ENCODE data around the gene SPECC1. TPM values are rescaled to one million over a fixed set of nuclear protein-coding genes. Genes with fewer than 3 reads are reported as not detected.
A peak's percentile ranks its signal among the peaks of the same experiment; 100 is the strongest.

The SPECC1 gene
- total and polyA plus RNA-seq, 9 of the 15 experiments (the other 6 are each of a cell fraction or from before 2014, with no cell fraction given), result 2.4 to 19.6 (median 14.7) TPM

- TF ChIP-seq E2F4 (CRISPR knock-in tag; IDR thresholded peaks at IDR 0.05; ENCODE audit: low read depth) (no peak), SAFB2 (IDR thresholded peaks at IDR 0.05; ENCODE audit: borderline replicate concordance, low read depth, low read length, severe bottlenecking) (no peak), E2F3 (CRISPR knock-in tag; IDR thresholded peaks at IDR 0.05) (0 out of 2 replicates have a peak, but pooled peaks have one; percentile 57), ZFP36 (IDR thresholded peaks at IDR 0.05; ENCODE audit: low read depth, low read length, partially characterized antibody) (no peak), POLR2G (IDR thresholded peaks at IDR 0.05; ENCODE audit: low read depth, low read length) (peak; percentile 92), ETV5 (CRISPR knock-in tag; IDR thresholded peaks at IDR 0.05; ENCODE audit: low read depth) (peak; percentile 62; the same call in 1 of the 2 replicates), PHF20 (IDR thresholded peaks at IDR 0.05; ENCODE audit: partially characterized antibody) (peak; percentile 80), U2AF1 (optimal IDR thresholded peaks at IDR 0.05; ENCODE audit: low read depth, low read length) (no peak), ZNF431 (CRISPR knock-in tag; IDR thresholded peaks at IDR 0.05) (peak; percentile 68; the same call in 1 of the 2 replicates), PBX2 (CRISPR knock-in tag; IDR thresholded peaks at IDR 0.05; ENCODE audit: low read depth) (no peak), PBX2 (tag; conservative IDR thresholded peaks at IDR 0.05; ENCODE audit: low read depth) (no peak), ZNF57 (CRISPR knock-in tag; IDR thresholded peaks at IDR 0.05) (no peak), CCNT2 (IDR thresholded peaks at IDR 0.05; ENCODE audit: borderline replicate concordance, extremely low read depth, insufficient read length, low read depth, low read length) (peak; percentile 67), ZNF395 (CRISPR knock-in tag; IDR thresholded peaks at IDR 0.05) (0 out of 2 replicates have a peak, but pooled peaks have one; percentile 24), MLX (CRISPR knock-in tag; conservative IDR thresholded peaks at IDR 0.05) (peak; percentile 57 to 98; a peak in 3 of 4 replicates), ZNF347 (CRISPR knock-in tag; IDR thresholded peaks at IDR 0.05; ENCODE audit: low read depth) (no peak), ESRRB (CRISPR knock-in tag; IDR thresholded peaks at IDR 0.05; ENCODE audit: borderline replicate concordance) (no peak), KLF16 (IDR thresholded peaks at IDR 0.05) (no peak)
Measured at GRCh38 chr17:19977293-19978208, 31.6 kb upstream of the SPECC1 start, which contains the start of gene AKAP10 (continued).
